HG02840 (cell line): Measurements from ENCODE around the gene SND1.
"Not testable (repeated sequence)": the region's sequence is repeated elsewhere in the genome, so short reads cannot be mapped to it uniquely, and the experiment has no call there.

Source experiments
- ATAC-seq: cut with Tn5 transposase; IDR thresholded peaks from one replicate; pipeline ENCODE4 v1.9.1; 2021; ENCODE audit warnings: mild to moderate bottlenecking, moderate library complexity, moderate number of reproducible peaks; ENCODE audit not compliant: unreplicated experiment, low FRiP score

Gene SND1

DNA sequence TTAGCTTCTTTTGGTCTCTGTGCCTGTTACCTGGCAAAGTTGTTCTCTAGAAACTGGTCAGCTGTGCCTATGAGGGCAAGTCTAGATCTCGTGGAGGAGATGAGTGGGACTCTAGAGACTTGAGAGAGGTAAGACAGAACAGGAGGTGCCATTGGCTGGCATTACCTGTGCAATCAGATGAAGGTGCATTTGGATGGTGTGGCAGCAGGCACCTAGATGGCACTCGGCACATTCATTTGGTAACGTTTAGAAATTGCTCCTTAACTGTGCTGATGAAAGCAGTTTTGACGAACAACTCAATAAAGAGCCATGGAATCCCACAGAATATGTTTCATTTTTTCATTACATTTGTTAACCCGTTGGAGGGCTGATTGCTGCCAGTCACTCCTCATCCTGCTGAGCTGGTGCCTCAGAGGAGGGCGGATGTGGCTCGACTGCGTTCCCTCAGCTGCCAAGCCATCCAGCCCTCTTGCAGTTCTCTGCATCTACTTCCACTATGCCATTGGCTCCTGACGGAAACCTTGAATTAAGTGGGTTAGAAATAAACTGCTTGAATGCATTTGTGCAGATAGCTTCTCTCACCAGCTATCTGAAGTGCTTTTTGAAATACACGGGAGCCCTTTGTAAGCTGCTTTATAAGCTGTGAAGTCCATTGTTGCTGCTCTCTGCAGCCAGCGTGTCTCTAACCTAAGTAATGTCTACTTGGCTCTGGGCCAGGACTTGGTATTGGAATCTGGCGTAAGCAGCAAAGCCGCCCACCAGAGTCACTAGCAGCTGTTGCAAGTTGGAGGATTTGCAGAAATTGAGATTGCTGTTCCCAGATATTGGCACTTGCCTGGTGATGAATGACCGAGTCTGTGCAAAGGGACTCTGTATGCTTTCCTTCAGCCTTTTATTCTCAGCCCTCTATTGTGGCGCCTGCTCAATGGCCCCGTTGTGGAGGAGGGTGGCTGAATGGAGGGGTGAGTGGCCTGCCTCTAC is 291.8 kb downstream of the SND1 start:
- no peak for ATAC-seq

DNA sequence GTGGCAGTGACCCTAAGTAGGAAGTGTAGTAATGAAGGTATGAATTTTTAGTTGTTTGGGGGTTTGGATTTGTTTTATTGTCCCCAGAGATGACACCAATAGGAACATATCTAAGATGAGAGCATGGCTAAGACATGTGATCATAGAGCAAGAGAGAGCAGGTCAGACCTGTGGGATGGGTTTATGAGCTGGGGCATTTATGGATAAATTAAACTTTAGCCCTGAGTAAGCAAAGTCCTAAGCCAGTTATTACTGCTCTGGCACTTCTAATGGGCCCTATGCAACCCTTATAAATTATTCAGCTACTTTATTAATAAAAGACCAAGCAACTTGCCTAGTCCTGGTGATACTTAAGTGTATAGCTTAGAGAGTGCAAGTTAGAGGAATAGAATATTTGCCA is 294.1 kb downstream of the SND1 start:
- ATAC-seq: no peak

DNA sequence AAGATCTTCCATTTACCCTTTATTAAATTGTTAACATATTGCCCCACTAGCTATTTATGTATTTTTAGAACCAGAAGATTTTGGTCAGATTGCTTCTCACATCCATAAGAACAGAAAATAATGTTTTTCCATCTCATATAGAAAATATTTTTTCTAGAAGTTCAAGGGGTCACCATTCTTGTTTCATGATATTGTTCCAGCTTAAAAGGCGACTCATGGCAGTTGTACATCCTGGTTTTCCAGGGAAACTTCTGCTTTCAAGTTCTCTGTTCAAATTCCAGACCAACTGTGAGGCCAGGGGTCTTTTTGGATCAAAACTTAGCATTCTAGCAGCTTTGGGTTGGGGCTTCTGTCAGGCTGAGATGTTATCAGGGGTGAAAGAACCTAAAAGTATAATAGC is 294.9 kb downstream of the SND1 start:
- no peak for ATAC-seq

DNA sequence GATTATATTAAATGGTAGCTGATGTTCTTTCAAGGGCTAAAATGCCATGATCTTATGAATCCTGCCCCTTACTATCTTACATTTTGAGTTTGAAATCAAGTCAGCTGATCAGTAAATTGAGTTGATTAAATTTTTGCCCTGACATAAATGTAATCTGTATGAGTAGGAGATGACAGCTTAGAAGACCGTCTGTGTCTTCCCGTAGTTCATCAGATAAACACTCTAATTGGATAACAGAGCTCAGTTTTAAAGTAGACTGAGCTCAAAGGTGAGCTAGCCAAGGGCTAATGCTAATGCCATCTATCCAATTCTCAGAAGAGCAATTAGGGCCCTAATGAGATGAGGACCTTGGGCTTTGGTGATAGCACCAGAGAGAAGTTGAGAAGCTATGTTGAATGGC is 296.3 kb downstream of the SND1 start:
- ATAC-seq: no peak

DNA sequence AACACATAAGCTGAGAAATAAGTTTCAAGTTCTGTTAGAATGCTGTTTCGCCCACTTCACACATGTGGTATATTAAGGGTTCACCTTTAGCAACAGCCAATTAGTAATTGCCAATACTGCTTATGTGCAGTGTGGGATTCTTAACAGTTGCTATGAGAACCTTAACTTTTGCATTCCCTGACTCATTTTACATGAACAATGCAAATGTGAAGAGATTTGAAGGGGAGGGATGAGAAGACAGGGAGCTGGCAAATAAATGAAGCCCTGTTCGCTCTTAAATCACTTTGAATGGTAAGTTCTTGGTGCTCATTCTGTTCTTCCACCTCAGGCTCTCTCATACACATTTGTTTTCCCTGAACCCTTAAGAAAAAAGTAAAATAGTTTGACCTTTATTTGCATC is 296.9 kb downstream of the SND1 start:
- ATAC-seq: no peak

DNA sequence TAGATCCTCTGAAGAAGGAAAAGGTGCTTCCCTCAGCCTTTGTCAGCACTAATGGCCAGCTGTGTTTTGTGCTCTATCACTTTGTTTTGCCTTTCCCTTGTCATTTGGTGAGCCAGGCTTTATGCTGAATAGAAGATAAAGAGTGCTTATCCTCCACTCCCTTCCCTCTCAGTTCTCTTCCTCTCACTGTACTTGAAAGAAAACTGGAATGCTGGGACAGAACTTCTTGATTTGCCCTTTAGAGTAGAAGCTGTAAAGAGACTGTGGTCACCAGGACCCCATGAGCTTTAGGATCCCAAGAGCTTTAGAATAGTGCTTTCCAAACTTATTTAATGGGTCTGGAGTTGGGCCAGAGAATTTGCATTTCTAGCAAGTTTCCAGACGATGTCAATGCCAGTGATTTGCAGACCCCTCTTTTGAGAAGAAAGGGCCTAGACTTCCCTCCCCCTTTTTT is 297.8 kb downstream of the SND1 start:
- ATAC-seq: no peak

DNA sequence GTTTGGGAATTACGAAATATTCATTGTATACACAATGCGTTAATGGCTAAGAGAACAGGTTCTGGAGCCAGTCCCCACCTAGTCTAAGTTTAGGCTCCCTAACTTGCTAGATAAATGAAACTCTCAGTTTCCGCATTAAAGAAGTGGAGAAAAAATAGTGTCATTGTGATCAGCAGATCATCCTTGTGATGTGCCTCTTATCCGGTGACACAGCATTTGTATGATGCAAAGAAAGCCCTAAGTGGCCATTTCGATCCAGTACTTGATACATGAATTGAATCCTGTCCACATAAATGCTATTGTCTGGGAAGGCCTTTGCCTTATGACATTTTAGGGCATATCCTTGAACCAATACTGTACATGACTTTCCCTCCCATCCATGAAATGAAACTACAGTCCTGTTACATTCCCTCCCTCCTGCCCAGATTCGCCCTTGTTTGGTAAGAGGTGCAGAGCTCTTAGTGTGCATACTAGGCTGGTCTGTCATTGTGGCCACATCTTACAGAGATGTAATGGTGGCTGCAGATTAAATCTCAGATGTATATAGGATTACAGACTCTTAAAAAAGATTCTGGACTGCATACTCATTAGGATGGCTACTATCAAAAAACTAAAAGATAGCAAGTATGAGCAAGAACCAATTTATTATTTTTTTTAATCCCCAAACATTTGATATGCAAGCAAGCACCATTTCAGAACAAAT is 298.4 kb downstream of the SND1 start:
- ATAC-seq: no peak

DNA sequence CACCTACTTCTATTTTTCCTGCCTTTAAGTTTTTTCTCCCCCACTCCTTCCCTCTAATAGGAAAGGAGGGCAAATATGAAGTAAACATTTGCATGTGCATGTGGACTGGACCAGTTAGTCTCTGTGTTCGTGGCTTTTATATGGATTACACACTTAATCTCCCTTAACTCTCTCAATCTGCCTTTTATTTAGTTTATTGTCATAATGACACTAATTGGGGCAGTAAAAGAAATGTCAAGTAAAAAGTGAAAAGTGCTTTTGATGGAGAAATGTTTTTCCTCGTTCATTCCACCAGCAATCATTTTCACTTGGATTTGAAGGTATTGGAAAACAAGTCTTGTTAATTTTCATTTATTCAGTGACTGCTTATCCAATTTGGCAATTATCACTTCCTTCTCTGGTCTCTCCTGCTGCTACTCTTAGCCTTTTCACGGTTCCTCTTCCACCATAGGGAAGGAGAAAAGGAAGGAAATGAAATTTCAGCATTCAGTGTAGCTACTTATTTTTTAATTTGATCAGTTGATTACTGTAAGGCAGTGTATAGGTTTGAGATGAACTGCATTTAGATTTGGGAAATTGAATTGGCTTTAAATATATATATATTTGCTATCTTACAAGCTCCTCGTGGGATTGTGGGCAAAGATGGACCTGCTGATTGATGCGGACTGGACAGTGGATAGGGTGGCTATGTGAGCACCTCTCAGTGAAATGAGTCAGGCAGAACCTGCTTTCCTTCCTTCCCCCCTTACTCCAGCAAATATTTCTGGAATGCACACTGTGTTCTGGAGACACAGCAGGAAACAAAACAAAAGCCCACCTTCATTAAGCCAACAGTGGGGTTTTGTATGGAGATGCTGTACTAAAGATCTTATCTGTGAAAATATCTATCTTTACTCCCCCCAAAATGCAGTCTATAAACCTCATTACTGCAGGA is 301.7 kb downstream of the SND1 start:
- ATAC-seq: no peak

DNA sequence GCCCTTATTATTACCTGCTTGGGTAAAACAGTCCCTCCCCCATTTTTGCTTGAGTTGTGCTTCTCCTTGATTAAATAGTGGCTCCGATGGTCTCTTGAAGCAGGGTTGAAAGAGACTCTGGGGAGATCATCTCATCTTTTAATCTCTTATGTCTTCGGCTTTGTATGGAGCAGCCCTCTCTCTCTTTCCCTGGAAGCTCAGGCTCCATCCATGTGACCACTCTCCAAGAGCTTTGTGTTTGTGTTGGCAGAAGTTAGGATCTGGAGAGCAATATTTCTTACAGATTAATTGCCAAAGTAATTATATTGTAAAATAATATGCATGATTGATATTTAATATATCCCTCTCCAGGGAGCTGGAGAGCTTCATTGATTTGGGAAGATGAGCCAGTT is 302.4 kb downstream of the SND1 start:
- ATAC-seq: no peak

DNA sequence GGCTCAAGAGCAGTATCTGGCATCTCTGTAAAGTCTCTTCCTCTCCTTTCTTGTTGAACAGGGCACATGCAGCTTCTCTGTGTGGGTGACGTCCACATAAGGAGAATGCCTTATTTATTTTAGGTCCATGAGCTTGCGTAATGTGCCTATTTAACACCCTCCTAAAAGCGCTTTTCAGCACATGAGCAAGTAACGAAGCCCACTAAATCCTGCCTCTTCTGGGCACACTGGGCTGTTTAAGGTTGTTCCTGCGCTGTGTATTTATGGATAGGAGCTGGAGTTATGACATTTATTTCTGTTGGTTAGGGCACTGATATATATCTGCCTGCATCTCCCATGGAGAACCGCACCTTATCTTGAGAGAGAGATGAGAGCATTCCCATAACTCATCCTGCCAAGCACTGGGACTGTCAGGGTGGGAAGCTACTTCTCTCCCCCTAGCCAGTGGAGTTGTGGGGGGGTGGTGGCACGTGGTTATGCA is 303.1 kb downstream of the SND1 start:
- no peak for ATAC-seq

DNA sequence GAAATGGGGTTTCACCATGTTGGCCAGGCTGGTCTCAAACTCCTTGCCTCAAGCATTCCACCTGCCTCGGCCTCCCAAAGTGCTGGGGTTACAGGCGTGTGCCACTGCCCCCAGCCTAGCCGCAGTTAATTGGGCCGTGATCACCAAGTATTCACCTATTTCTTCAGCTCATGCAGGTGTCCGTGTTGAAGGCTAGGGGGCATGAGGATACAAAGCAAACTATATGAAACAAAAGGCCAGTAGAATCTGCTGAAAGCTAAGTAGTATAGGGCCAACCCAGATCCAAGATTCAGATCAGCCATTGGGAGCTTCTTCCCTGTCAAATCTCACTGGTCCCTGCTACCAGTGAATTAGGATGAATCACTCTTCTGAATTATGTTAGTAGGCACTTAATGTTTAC is 305.9 kb downstream of the SND1 start:
- ATAC-seq: no peak

DNA sequence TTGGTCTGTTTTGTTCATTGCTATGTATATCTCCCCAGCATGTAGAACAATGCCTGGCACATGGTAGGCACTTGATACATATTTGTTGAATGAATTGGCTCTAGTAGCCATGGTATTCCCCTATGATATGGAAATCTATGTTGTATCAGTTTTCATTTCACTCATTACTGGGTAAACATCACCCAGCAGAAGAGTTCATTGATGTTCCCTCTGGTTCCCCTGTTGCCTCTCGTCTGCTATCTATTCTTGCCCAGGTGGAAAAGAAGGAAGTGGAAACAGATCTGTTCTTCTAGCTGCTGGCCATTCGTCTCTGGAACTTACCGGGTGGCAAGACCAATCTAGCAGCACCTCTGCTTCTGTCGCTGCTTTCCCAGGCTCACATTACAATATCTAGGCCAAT is 307.8 kb downstream of the SND1 start:
- peak; percentile 67 for ATAC-seq

DNA sequence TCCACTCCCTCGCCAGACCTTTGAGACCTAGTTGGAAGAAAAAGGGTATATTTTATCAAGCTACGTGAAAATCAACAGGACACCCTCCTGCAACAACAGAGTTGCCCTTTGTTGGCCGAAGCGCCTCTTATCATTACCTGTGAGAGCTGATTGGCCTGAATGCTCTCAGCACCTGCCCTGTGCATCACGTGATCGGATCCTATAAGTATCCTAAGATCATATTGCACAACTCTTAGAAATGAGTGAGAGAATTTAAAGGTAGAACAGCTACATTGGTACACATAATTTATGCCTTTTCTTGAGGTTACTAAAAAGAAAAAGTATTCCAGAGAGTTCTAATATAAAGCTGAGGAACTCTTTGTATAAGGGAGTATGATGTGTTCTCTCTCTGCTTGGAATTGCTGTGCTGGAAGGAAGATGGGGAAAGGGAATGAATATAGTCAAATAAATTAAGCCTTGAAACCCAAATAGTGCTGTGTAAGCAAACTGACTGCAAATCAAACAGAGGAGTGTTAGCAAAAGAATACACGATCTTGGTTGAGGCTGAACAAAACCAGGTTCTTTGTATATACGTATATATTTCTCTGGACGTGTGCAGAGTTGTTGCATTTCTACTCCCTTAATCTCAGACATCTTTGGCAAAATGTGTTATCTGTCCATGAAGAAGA is 309.9 kb downstream of the SND1 start:
- no peak for ATAC-seq

DNA sequence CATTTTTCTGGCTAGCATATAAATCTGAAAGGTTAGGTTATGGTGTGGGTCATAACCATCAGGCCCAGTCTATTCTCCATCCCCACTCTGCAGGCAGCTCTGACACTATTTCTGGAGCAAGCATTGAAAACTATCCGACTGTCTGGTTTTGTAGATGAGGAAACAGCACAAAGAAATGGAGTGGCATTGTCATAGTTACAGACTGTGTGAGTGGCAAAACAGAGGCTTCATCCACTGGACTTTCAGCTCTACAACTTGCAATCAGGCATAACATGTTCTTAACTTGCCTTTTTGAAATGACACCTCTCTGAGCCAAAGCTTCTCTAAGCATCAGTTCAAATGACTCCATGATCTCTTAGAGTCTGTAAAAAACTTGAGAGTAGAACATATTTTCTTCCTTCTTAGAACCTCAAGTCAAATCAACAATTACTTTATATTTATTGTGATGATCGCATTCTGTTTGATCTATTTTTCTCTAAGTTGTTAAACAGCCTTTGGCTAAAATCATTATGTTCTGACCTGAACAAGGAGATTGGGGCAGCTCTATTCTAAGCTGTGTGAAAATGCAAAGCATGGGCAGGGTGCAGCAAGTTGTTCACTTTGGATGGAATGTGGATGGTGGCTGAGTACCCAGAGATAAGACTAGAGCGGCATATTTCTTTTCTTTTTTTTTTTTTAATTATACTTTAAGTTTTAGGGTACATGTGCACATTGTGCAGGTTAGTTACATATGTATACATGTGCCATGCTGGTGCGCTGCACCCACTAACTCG is 310.8 kb downstream of the SND1 start:
- no peak for ATAC-seq

DNA sequence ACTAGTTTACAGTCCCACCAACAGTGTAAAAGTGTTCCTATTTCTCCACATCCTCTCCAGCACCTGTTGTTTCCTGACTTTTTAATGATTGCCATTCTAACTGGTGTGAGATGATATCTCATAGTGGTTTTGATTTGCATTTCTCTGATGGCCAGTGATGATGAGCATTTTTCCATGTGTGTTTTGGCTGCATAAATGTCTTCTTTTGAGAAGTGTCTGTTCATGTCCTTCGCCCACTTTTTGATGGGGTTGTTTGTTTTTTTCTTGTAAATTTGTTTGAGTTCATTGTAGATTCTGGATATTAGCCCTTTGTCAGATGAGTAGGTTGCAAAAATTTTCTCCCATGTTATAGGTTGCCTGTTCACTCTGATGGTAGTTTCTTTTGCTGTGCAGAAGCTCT is 311.9 kb downstream of the SND1 start:
- ATAC-seq: not testable (repeated sequence)

DNA sequence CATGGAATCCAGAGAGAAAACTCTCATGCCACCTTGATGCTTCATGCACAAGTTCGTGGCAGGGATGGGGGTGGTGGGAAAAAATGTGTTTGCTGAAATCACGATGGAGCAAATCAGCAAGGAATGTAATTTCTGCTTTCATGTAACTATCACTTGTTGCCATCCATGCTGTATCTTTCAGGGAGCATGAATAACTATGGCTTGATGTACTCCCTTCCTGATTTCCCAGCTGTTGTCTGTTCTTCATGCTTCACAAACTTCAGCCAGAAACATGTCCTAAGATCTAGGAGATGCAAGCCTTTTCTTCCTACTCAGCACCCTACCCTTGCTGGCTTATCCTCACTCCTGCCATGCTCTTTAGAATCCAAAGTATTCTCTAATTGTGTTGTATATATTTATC is 315.3 kb downstream of the SND1 start:
- no peak for ATAC-seq

DNA sequence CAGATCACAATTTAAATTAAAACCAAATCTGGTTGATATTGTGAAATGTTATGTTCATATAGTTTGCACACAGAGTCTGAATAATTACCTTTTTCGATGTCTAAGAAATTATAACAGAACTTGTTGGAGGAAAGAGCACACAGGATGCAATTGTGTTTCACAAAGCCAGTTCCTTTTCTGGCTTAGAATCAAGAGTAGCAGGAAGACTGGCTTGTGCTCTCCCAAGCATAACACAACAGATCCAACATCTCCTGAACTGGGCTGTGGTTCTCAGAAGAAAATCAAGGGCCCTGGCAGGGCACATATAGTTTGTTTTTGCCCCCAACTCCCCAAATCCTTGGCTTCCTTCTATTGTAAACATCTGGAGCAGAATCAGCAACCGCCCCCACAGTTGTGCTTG is 316.6 kb downstream of the SND1 start:
- no peak for ATAC-seq

DNA sequence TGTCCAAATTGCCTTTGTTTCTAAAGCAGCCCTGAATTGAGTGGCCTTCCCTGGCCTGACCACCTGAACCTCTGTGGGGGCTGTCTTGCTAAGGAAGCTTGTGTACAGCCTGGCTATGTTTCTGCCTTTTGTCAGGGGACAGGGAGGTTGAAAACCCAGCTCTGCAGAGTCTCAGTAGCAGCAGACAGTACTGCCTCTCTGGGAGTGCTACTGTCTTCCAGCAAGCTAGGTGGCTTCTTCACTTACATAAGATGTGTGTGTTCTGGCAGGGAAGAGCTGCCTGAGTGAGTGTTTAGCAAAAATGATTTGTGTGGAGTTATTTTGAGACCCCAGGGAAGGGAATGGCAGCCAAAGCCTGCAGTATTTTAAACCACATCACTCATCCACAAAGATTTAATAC is 321.8 kb downstream of the SND1 start:
- no peak for ATAC-seq

DNA sequence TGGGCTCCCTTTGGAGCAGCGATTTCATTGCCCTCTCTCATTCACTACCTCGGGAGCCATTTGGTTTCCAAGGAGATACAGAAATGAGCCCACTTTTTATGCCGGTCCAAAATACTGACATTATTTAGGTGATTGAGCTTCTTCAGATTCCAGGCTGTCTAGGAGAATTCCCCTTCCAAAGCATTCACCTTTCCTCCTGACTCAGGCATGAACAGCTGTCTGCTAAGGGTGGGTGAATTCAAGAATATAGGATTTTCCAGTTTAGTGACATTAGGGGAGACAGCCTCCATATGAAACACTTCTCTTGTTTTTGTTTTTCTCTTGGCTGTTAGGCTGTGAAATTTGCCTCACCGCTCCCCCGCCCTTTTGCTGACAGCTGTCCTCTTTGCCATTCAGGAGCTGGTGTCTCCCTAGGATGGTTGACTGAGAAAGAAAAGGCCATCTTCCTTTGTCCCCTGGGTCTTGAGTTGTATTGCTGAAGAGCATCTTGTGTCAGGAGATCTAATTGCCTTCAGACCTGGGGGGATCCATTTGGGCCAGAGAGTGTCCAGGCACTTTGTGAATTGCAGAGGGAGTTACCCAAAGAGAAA is 322.5 kb downstream of the SND1 start:
- ATAC-seq: no peak
